Uterus (tissue), 4 donors: ENCODE results near the gene CAMK2D. TPM values are rescaled to one million over a fixed set of nuclear protein-coding genes. Genes with fewer than 3 reads are reported as not detected.

ENCODE experiments used
- DNase-seq, 2 donors: peaks; one replicate each; pipeline ENCODE4 v3.0.0-alpha.2; 2019 to 2020
- H3K27ac ChIP-seq, 2 donors: fragments of 200-600 bp; sonication (generic); 1 replicate in 1 of 2; 2 replicates in 1 of 2; pipeline ENCODE4 v1.5.1; 2016 to 2018
- H3K27me3 ChIP-seq, 2 donors: fragments of 200-600 bp; sonication (generic); one replicate each; pipeline ENCODE4 v1.5.1; 2018 to 2019; ENCODE audit warnings: control low read depth in 1 of 2
- H3K36me3 ChIP-seq, 2 donors: fragments of 200-600 bp; sonication (generic); one replicate each; pipeline ENCODE4 v1.5.1; 2019; ENCODE audit warnings: control low read depth in 1 of 2
- H3K4me1 ChIP-seq, 2 donors: fragments of 200-600 bp; sonication (generic); one replicate each; pipeline ENCODE4 v1.5.1; 2018 to 2019; ENCODE audit warnings: control low read depth in 1 of 2
- H3K4me3 ChIP-seq, 2 donors: fragments of 200-600 bp; sonication (generic); 1 replicate in 1 of 2; 2 replicates in 1 of 2; pipeline ENCODE4 v1.5.1; 2018 to 2019; ENCODE audit warnings: mild to moderate bottlenecking in 1 of 2
- H3K9me3 ChIP-seq, 2 donors: fragments of 200-600 bp; sonication (generic); one replicate each; pipeline ENCODE4 v1.5.1; 2019; ENCODE audit warnings: control low read depth in 1 of 2
- CTCF ChIP-seq, 4 experiments: fragments of 200-600 bp in 2 of 4; fragments of 450-650 bp in 2 of 4; sonication (generic) in 2 of 4; IDR thresholded peaks; one replicate each; pipeline ENCODE4 v1.5.1; 2016 to 2019; ENCODE audit warnings: antibody characterized with exemption in 4 of 4, mild to moderate bottlenecking in 2 of 4, moderate library complexity in 1 of 4
- POLR2A ChIP-seq, 2 donors: fragments of 450-650 bp; IDR thresholded peaks; one replicate each; pipeline ENCODE4 v1.6.1; 2016; ENCODE audit warnings: antibody characterized with exemption in 2 of 2, mild to moderate bottlenecking in 1 of 2, moderate library complexity in 1 of 2
- intact Hi-C: fragments of 100-400 bp; cut with DNase I; formaldehyde crosslinking; loops from one replicate; pipeline ENCODE4 v1.15.1; 2023; ENCODE audit warnings: low total_unique reads
- total RNA-seq, 4 donors: library from RNA; depleted of rRNA in 3 of 4; stranded (reverse); fragments of >200 nt in 3 of 4; gene quantifications; one replicate each; pipeline versions ENCODE4 v1.1.0 to v1.2.4, GENCODE V29; 2014 to 2023
- donor health status: DM: yes; HTN: yes; CAD: no.

The CAMK2D gene
- total RNA-seq, 4 donors from 2014 or later, result 41.5 to 95.3 (median 54.3) TPM

- TF ChIP-seq CTCF (IDR thresholded peaks at IDR 0.05) (no peak), POLR2A (IDR thresholded peaks at IDR 0.05) (no peak)
- intact Hi-C loops, result no loop called here
- DNase-seq, result no peak
Observed at GRCh38 chr4:113750734-113751133, 10.8 kb downstream of the CAMK2D start.

GRCh38 chr4:113750296-113750695 lies 11.2 kb downstream of the CAMK2D start:
- Histone ChIP-seq H3K27ac (no peak overlapping the region), H3K9me3 (no peaks in the 10 kb centered on the region), H3K27me3 (no peaks in the 10 kb centered on the region), H3K4me3 (no peak overlapping the region), H3K36me3 (no peaks in the 10 kb centered on the region), H3K4me1 (peaks cover 0 to 4% of the 10 kb centered on the region in 2 donors)
- DNase-seq, result no peak
- TF ChIP-seq CTCF (IDR thresholded peaks at IDR 0.05), result no peak
- TF ChIP-seq POLR2A (IDR thresholded peaks at IDR 0.05), result no peak
- intact Hi-C loops, result no loop called here

More at GRCh38 chr4:113750734-113751133, 10.8 kb downstream of the CAMK2D start:
- peaks cover 0 to 4% of the 10 kb centered on the region in 2 donors for H3K4me1 ChIP-seq
- H3K36me3 ChIP-seq, result no peaks in the 10 kb centered on the region
- no peak overlapping the region for H3K4me3 ChIP-seq
- no peak overlapping the region for H3K27ac ChIP-seq
- no peaks in the 10 kb centered on the region for H3K27me3 ChIP-seq
- no peaks in the 10 kb centered on the region for H3K9me3 ChIP-seq

GRCh38 chr4:113749178-113749577 lies 12.4 kb downstream of the CAMK2D start:
- intact Hi-C loops, result no loop called here
- H3K4me1 ChIP-seq, result peaks cover 0 to 4% of the 10 kb centered on the region in 2 donors
- H3K36me3 ChIP-seq, result no peaks in the 10 kb centered on the region
- no peaks in the 10 kb centered on the region for H3K27me3 ChIP-seq
- no peak for TF ChIP-seq POLR2A (IDR thresholded peaks at IDR 0.05)
- no peak for TF ChIP-seq CTCF (IDR thresholded peaks at IDR 0.05)
- DNase-seq, result no peak
- H3K9me3 ChIP-seq, result no peaks in the 10 kb centered on the region
- no peak overlapping the region for H3K27ac ChIP-seq
- no peak overlapping the region for H3K4me3 ChIP-seq

GRCh38 chr4:113747949-113748348 lies 13.6 kb downstream of the CAMK2D start:
- no peak overlapping the region for H3K27ac ChIP-seq
- peaks cover 0 to 4% of the 10 kb centered on the region in 2 donors for H3K4me1 ChIP-seq
- intact Hi-C loops, result no loop called here
- no peak for DNase-seq
- no peaks in the 10 kb centered on the region for H3K27me3 ChIP-seq
- no peak overlapping the region for H3K4me3 ChIP-seq
- TF ChIP-seq CTCF (IDR thresholded peaks at IDR 0.05) (no peak), POLR2A (IDR thresholded peaks at IDR 0.05) (no peak)
- no peaks in the 10 kb centered on the region for H3K9me3 ChIP-seq
- H3K36me3 ChIP-seq, result no peaks in the 10 kb centered on the region

GRCh38 chr4:113745711-113746110 lies 15.8 kb downstream of the CAMK2D start:
- no peak for TF ChIP-seq CTCF (IDR thresholded peaks at IDR 0.05)
- TF ChIP-seq POLR2A (IDR thresholded peaks at IDR 0.05), result no peak
- DNase-seq, result no peak
- no peaks in the 10 kb centered on the region for H3K9me3 ChIP-seq
- H3K4me1 ChIP-seq, result peaks cover 0 to 4% of the 10 kb centered on the region in 2 donors
- intact Hi-C loops, result no loop called here
- H3K36me3 ChIP-seq, result no peaks in the 10 kb centered on the region
- H3K27me3 ChIP-seq, result no peaks in the 10 kb centered on the region
- no peak overlapping the region for H3K27ac ChIP-seq
- no peak overlapping the region for H3K4me3 ChIP-seq
